ENCODE measurements around the gene ABCC3. TPM values are rescaled to one million over a fixed set of nuclear protein-coding genes. Genes with fewer than 3 reads are reported as not detected.

ABCC3 gene
- total RNA-seq, 2 experiments from 2014 or later: not detected

GRCh38 chr17:50612281-50612680 is 22.4 kb upstream of the ABCC3 start:
- H3K27ac Mint-ChIP-seq: no peak overlapping the region
- no peaks in the 10 kb centered on the region for H3K27me3 Mint-ChIP-seq
- H3K4me3 Mint-ChIP-seq: no peak overlapping the region
- no peaks in the 10 kb centered on the region for H3K9me3 Mint-ChIP-seq
- ChIA-PET CTCF (no interaction called here), POLR2A (no interaction called here)
- intact Hi-C loops (cut with micrococcal nuclease): loop anchor here (5.0 kb wide), 1 partner anchor 65 kb away; the partner anchor contains the start of gene SPATA20
- no peak for DNase-seq
- peaks cover 4% of the 10 kb centered on the region for H3K4me1 Mint-ChIP-seq (ENCODE audit: low read depth)
- no peaks in the 10 kb centered on the region for H3K36me3 Mint-ChIP-seq

- H3K4me1 Mint-ChIP-seq (ENCODE audit: low read depth): peaks cover 4% of the 10 kb centered on the region
- POLR2A ChIA-PET: no interaction called here
- no peaks in the 10 kb centered on the region for H3K27me3 Mint-ChIP-seq
- no peak overlapping the region for H3K4me3 Mint-ChIP-seq
- H3K36me3 Mint-ChIP-seq: no peaks in the 10 kb centered on the region
- DNase-seq: no peak
- intact Hi-C loops (cut with micrococcal nuclease): loop anchor here (5.0 kb wide), 1 partner anchor 66 kb away; the partner anchor contains the start of gene SPATA20
- H3K9me3 Mint-ChIP-seq: no peaks in the 10 kb centered on the region
- CTCF ChIA-PET: no interaction called here
- H3K27ac Mint-ChIP-seq: no peak overlapping the region
Measured at GRCh38 chr17:50613007-50613992, 21.4 kb upstream of the ABCC3 start.

GRCh38 chr17:50614471-50615051 is 20.1 kb upstream of the ABCC3 start:
- DNase-seq: no peak
- CTCF ChIA-PET: no interaction called here
- H3K4me3 Mint-ChIP-seq: no peak overlapping the region
- H3K27me3 Mint-ChIP-seq: no peaks in the 10 kb centered on the region
- H3K36me3 Mint-ChIP-seq: no peaks in the 10 kb centered on the region
- no peak overlapping the region for H3K27ac Mint-ChIP-seq
- intact Hi-C loops (cut with micrococcal nuclease): loop anchor here (5.0 kb wide), 1 partner anchor 67 kb away; the partner anchor contains the start of gene SPATA20
- peaks cover 4% of the 10 kb centered on the region for H3K4me1 Mint-ChIP-seq (ENCODE audit: low read depth)
- POLR2A ChIA-PET: no interaction called here
- H3K9me3 Mint-ChIP-seq: no peaks in the 10 kb centered on the region

GRCh38 chr17:50615828-50616227 is 18.9 kb upstream of the ABCC3 start:
- no peak overlapping the region for H3K4me3 Mint-ChIP-seq
- intact Hi-C loops (cut with micrococcal nuclease): no loop called here
- H3K27ac Mint-ChIP-seq: no peak overlapping the region
- POLR2A ChIA-PET: no interaction called here
- CTCF ChIA-PET: interaction anchor here (1.5 to 1.7 kb wide), 2 partner anchors 11 to 74 kb away, joined by 3 to 5 read pairs; no protein-coding TSS in a partner anchor
- no peaks in the 10 kb centered on the region for H3K27me3 Mint-ChIP-seq
- no peaks in the 10 kb centered on the region for H3K36me3 Mint-ChIP-seq
- DNase-seq: no peak
- H3K4me1 Mint-ChIP-seq (ENCODE audit: low read depth): peaks cover 4% of the 10 kb centered on the region
- no peaks in the 10 kb centered on the region for H3K9me3 Mint-ChIP-seq

GRCh38 chr17:50618300-50618699 is 16.4 kb upstream of the ABCC3 start:
- Mint-ChIP-seq H3K36me3 (no peaks in the 10 kb centered on the region), H3K27ac (no peak overlapping the region), H3K4me1 (ENCODE audit: low read depth) (peaks cover 4% of the 10 kb centered on the region), H3K9me3 (no peaks in the 10 kb centered on the region), H3K27me3 (peaks cover 5% of the 10 kb centered on the region), H3K4me3 (no peak overlapping the region)
- POLR2A ChIA-PET: no interaction called here
- DNase-seq: no peak
- intact Hi-C loops (cut with micrococcal nuclease): no loop called here
- CTCF ChIA-PET: no interaction called here

- Mint-ChIP-seq H3K4me3 (no peak overlapping the region), H3K4me1 (ENCODE audit: low read depth) (peaks cover 4% of the 10 kb centered on the region), H3K9me3 (no peaks in the 10 kb centered on the region), H3K27me3 (peaks cover 5% of the 10 kb centered on the region), H3K27ac (no peak overlapping the region), H3K36me3 (no peaks in the 10 kb centered on the region)
- DNase-seq: no peak
- POLR2A ChIA-PET: no interaction called here
- CTCF ChIA-PET: no interaction called here
- intact Hi-C loops (cut with micrococcal nuclease): no loop called here
Measured at GRCh38 chr17:50618941-50619340, 15.7 kb upstream of the ABCC3 start.

- no peak for DNase-seq
- Mint-ChIP-seq H3K9me3 (no peaks in the 10 kb centered on the region), H3K4me3 (no peak overlapping the region), H3K4me1 (ENCODE audit: low read depth) (no peaks in the 10 kb centered on the region), H3K36me3 (no peaks in the 10 kb centered on the region), H3K27me3 (peaks cover 5% of the 10 kb centered on the region), H3K27ac (no peak overlapping the region)
- POLR2A ChIA-PET: no interaction called here
- intact Hi-C loops (cut with micrococcal nuclease): no loop called here
- CTCF ChIA-PET: interaction anchor here (1.1 kb wide), 2 partner anchors 9 to 11 kb away, joined by 3 to 5 read pairs; no protein-coding TSS in a partner anchor
Measured at GRCh38 chr17:50619489-50619888, 15.2 kb upstream of the ABCC3 start.

- intact Hi-C loops (cut with micrococcal nuclease): no loop called here
- ChIA-PET CTCF (interaction anchor here (1.1 kb wide), 2 partner anchors 9 to 11 kb away, joined by 3 to 5 read pairs; no protein-coding TSS in a partner anchor), POLR2A (no interaction called here)
- Mint-ChIP-seq H3K27ac (no peak overlapping the region), H3K36me3 (no peaks in the 10 kb centered on the region), H3K27me3 (peaks cover 8% of the 10 kb centered on the region), H3K4me3 (no peak overlapping the region), H3K9me3 (no peaks in the 10 kb centered on the region), H3K4me1 (ENCODE audit: low read depth) (no peaks in the 10 kb centered on the region)
- no peak for DNase-seq
Measured at GRCh38 chr17:50620237-50620636, 14.4 kb upstream of the ABCC3 start.

GRCh38 chr17:50620858-50621257 is 13.8 kb upstream of the ABCC3 start:
- no peaks in the 10 kb centered on the region for H3K36me3 Mint-ChIP-seq
- peaks cover 8% of the 10 kb centered on the region for H3K27me3 Mint-ChIP-seq
- no peaks in the 10 kb centered on the region for H3K9me3 Mint-ChIP-seq
- no peak overlapping the region for H3K27ac Mint-ChIP-seq
- H3K4me1 Mint-ChIP-seq (ENCODE audit: low read depth): no peaks in the 10 kb centered on the region
- intact Hi-C loops (cut with micrococcal nuclease): no loop called here
- no peak overlapping the region for H3K4me3 Mint-ChIP-seq
- POLR2A ChIA-PET: no interaction called here
- CTCF ChIA-PET: no interaction called here
- DNase-seq: no peak

GRCh38 chr17:50621574-50622031 is 13.1 kb upstream of the ABCC3 start:
- Mint-ChIP-seq H3K4me1 (ENCODE audit: low read depth) (no peaks in the 10 kb centered on the region), H3K9me3 (no peaks in the 10 kb centered on the region), H3K4me3 (no peak overlapping the region), H3K27me3 (peaks cover 8% of the 10 kb centered on the region), H3K36me3 (no peaks in the 10 kb centered on the region), H3K27ac (no peak overlapping the region)
- DNase-seq: no peak
- CTCF ChIA-PET: no interaction called here
- intact Hi-C loops (cut with micrococcal nuclease): no loop called here
- POLR2A ChIA-PET: no interaction called here

- Mint-ChIP-seq H3K9me3 (no peaks in the 10 kb centered on the region), H3K27me3 (peaks cover 26% of the 10 kb centered on the region), H3K27ac (no peak overlapping the region), H3K36me3 (no peaks in the 10 kb centered on the region), H3K4me1 (ENCODE audit: low read depth) (no peaks in the 10 kb centered on the region), H3K4me3 (no peak overlapping the region)
- POLR2A ChIA-PET: no interaction called here
- intact Hi-C loops (cut with micrococcal nuclease): no loop called here
- CTCF ChIA-PET: interaction anchor here (1.3 to 4.7 kb wide), 6 partner anchors 74 to 145 kb away, joined by 3 to 31 read pairs (median 6); partner anchors contain the start of genes RSAD1 and SPATA20
- DNase-seq: no peak
Measured at GRCh38 chr17:50624321-50624934, 10.3 kb upstream of the ABCC3 start.
